Gastroesophageal sphincter (tissue), 3 donors: Measurements from ENCODE around the gene HS3ST2.

ENCODE experiments used
- EP300 ChIP-seq: sonication (generic); formaldehyde crosslinking; IDR thresholded peaks from one replicate; pipeline ENCODE4 v1.6.1; 2017; ENCODE audit warnings: antibody characterized with exemption, mild to moderate bottlenecking
- POLR2AphosphoS5 ChIP-seq: sonication (generic); formaldehyde crosslinking; IDR thresholded peaks from one replicate; pipeline ENCODE4 v1.6.1; 2017; ENCODE audit warnings: antibody characterized with exemption
- TF ChIP-seq, protein P1 (sequence below), 4 experiments: fragments of 200-600 bp in 2 of 4; fragments of 450-650 bp in 2 of 4; sonication (generic) in 1 of 4; IDR thresholded peaks; one replicate each; pipeline ENCODE4 v1.5.1; 2017 to 2019; ENCODE audit warnings: antibody characterized with exemption in 4 of 4, mild to moderate bottlenecking in 2 of 4, moderate library complexity in 2 of 4

DNA sequence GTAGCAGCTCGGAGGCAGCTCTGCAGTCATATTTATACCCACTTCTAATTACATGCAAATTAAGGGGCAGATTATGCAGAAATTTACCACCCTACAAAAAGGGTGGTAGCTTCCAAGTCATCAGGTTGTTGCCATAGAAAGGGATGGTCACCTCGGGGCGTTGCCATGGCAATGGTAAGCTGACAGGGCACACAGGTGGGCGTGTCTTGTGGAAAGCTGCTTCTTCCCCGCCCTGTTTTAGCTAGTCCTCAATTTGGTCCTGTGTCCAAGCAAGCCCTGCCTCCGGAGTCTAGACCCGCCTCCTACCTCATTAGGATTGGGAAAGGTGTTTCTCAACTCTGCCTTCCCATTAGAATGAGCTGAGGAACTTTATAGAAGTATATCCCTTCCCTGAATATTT lies 98.7 kb downstream of the HS3ST2 start:
- TF ChIP-seq, protein P1, sequence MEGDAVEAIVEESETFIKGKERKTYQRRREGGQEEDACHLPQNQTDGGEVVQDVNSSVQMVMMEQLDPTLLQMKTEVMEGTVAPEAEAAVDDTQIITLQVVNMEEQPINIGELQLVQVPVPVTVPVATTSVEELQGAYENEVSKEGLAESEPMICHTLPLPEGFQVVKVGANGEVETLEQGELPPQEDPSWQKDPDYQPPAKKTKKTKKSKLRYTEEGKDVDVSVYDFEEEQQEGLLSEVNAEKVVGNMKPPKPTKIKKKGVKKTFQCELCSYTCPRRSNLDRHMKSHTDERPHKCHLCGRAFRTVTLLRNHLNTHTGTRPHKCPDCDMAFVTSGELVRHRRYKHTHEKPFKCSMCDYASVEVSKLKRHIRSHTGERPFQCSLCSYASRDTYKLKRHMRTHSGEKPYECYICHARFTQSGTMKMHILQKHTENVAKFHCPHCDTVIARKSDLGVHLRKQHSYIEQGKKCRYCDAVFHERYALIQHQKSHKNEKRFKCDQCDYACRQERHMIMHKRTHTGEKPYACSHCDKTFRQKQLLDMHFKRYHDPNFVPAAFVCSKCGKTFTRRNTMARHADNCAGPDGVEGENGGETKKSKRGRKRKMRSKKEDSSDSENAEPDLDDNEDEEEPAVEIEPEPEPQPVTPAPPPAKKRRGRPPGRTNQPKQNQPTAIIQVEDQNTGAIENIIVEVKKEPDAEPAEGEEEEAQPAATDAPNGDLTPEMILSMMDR (IDR thresholded peaks at IDR 0.05) = no peak
- TF ChIP-seq POLR2AphosphoS5 = no peak
- no peak for TF ChIP-seq EP300
